Measurements from ENCODE around the gene GAS2. TPM values are rescaled to one million over a fixed set of nuclear protein-coding genes. Genes with fewer than 3 reads are reported as not detected.

The GAS2 gene
- total and polyA plus RNA-seq, 2 donors (not counting 1 experiment from before 2014, with no cell fraction given): 2.5 to 6.5 TPM

- no peaks in the 10 kb centered on the region for H3K4me1 ChIP-seq (ENCODE audit: control insufficient read depth in 2 of 2, insufficient read depth in 2 of 2, low read length in 2 of 2)
- no peak overlapping the region for H3K4me3 ChIP-seq (ENCODE audit: control extremely low read depth in 1 of 5, extremely low read depth in 1 of 5, insufficient read depth in 1 of 5, low read depth in 2 of 5, low read length in 4 of 5)
- Mint-ChIP-seq H3K27ac (no peak overlapping the region), H3K9me3 (ENCODE audit: insufficient read depth) (no peaks in the 10 kb centered on the region), H3K4me1 (no peaks in the 10 kb centered on the region), H3K27me3 (no peaks in the 10 kb centered on the region), H3K4me3 (no peak overlapping the region)
- ATAC-seq (ENCODE audit: low read depth): no peak
- ChIA-PET POLR2A (no interaction called here), CTCF (interaction anchor here (1.2 kb wide), 1 partner anchor 25 kb away, joined by 3 read pairs; no protein-coding TSS in a partner anchor)
- intact Hi-C loops (cut with micrococcal nuclease): no loop called here
- no peaks in the 10 kb centered on the region for H3K27me3 ChIP-seq (replicated peaks in 1 of 4; ENCODE audit: control extremely low read depth in 1 of 4, control insufficient read depth in 3 of 4, insufficient read depth in 4 of 4, low read length in 3 of 4)
- TF ChIP-seq, protein P1, sequence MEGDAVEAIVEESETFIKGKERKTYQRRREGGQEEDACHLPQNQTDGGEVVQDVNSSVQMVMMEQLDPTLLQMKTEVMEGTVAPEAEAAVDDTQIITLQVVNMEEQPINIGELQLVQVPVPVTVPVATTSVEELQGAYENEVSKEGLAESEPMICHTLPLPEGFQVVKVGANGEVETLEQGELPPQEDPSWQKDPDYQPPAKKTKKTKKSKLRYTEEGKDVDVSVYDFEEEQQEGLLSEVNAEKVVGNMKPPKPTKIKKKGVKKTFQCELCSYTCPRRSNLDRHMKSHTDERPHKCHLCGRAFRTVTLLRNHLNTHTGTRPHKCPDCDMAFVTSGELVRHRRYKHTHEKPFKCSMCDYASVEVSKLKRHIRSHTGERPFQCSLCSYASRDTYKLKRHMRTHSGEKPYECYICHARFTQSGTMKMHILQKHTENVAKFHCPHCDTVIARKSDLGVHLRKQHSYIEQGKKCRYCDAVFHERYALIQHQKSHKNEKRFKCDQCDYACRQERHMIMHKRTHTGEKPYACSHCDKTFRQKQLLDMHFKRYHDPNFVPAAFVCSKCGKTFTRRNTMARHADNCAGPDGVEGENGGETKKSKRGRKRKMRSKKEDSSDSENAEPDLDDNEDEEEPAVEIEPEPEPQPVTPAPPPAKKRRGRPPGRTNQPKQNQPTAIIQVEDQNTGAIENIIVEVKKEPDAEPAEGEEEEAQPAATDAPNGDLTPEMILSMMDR (IDR thresholded peaks at IDR 0.05): no peak
- TF ChIP-seq EZH2 (IDR thresholded peaks at IDR 0.05; ENCODE audit: borderline replicate concordance, insufficient read depth, low read depth, low read length, poor library complexity, severe bottlenecking): no peak
- H3K79me2 ChIP-seq (ENCODE audit: control insufficient read depth, insufficient read depth, low read length): no peaks in the 10 kb centered on the region
- no peaks in the 10 kb centered on the region for H3K9me3 ChIP-seq (ENCODE audit: control extremely low read depth in 1 of 3, control insufficient read depth in 2 of 3, insufficient read depth in 1 of 3, low read length in 2 of 3)
- H3K9ac ChIP-seq (ENCODE audit: low read length): no peak overlapping the region
- no peak overlapping the region for H3K4me2 ChIP-seq (replicated peaks; ENCODE audit: low read depth, low read length, poor library complexity, severe bottlenecking)
- no peak overlapping the region for H3K27ac ChIP-seq (ENCODE audit: low read length in 2 of 2)
- 73% methylated on average over 4 of the region's 6 CpGs for WGBS (ENCODE audit: insufficient coverage)
- no peaks in the 10 kb centered on the region for H3K36me3 ChIP-seq (replicated peaks in 1 of 2; ENCODE audit: control extremely low read depth in 1 of 2, control insufficient read depth in 1 of 2, extremely low read depth in 1 of 2, insufficient read depth in 2 of 2, low read length in 1 of 2)
- H2AFZ ChIP-seq (ENCODE audit: insufficient read depth, low read depth, low read length, poor library complexity, severe bottlenecking): no peak overlapping the region
- no peak for DNase-seq
- no peaks in the 10 kb centered on the region for H4K20me1 ChIP-seq (ENCODE audit: control insufficient read depth, insufficient read depth, low read length, poor library complexity, severe bottlenecking)
These were observed 193.3 kb downstream of the GAS2 start for GRCh38 chr11:22859756-22860155.

DNA sequence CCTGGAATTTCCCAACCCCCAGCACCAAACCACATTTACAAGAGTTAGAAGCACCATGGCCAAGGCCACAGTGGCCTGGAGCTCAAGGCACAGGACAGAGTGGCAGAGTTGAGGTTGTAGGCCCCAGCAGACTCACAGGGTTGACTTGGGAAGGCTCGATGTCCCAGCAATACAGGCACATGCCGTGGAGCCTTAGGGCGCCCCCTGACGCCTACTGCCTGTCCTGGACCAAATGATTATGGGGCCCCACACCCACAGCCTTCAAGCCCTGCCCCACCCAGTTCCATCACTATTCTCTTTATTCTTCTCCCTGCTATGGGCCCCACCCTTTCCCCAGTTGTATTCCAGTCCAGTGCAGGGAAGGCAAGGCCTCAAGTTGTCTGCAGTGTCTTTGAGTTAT is 193.8 kb downstream of the GAS2 start, which contains the start of gene CCDC179:
Gene CCDC179 (minus strand): TSS at position 234 of the 400 bp plus-strand sequence. CDS start 53 bp downstream, at position 181.
- no peaks in the 10 kb centered on the region for H3K9me3 ChIP-seq (ENCODE audit: control extremely low read depth in 1 of 3, control insufficient read depth in 2 of 3, insufficient read depth in 1 of 3, low read length in 2 of 3)
- no peaks in the 10 kb centered on the region for H3K79me2 ChIP-seq (ENCODE audit: control insufficient read depth, insufficient read depth, low read length)
- ATAC-seq (ENCODE audit: low read depth): no peak
- no peak within 1 kb of the TSS for H3K27ac Mint-ChIP-seq
- no peak within 1 kb of the TSS for H3K27ac ChIP-seq (ENCODE audit: low read length in 2 of 2)
- no peaks in the 10 kb centered on the region for H3K9me3 Mint-ChIP-seq (ENCODE audit: insufficient read depth)
- 100% methylated on average over 4 of the region's 4 CpGs for WGBS (ENCODE audit: insufficient coverage)
- no peaks in the 10 kb centered on the region for H3K36me3 ChIP-seq (replicated peaks in 1 of 2; ENCODE audit: control extremely low read depth in 1 of 2, control insufficient read depth in 1 of 2, extremely low read depth in 1 of 2, insufficient read depth in 2 of 2, low read length in 1 of 2)
- POLR2A ChIA-PET: no interaction called here
- no peaks in the 10 kb centered on the region for H4K20me1 ChIP-seq (ENCODE audit: control insufficient read depth, insufficient read depth, low read length, poor library complexity, severe bottlenecking)
- DNase-seq: no peak
- no peak within 1 kb of the TSS for H3K4me3 Mint-ChIP-seq
- no peak within 1 kb of the TSS for H2AFZ ChIP-seq (ENCODE audit: insufficient read depth, low read depth, low read length, poor library complexity, severe bottlenecking)
- no peak within 1 kb of the TSS for H3K4me2 ChIP-seq (replicated peaks; ENCODE audit: low read depth, low read length, poor library complexity, severe bottlenecking)
- no peak for TF ChIP-seq EZH2 (IDR thresholded peaks at IDR 0.05; ENCODE audit: borderline replicate concordance, insufficient read depth, low read depth, low read length, poor library complexity, severe bottlenecking)
- TF ChIP-seq, protein P1 (IDR thresholded peaks at IDR 0.05): no peak
- CTCF ChIA-PET: interaction anchor here (1.2 kb wide), 1 partner anchor 25 kb away, joined by 3 read pairs; no protein-coding TSS in a partner anchor
- no peak within 1 kb of the TSS for H3K4me3 ChIP-seq (ENCODE audit: control extremely low read depth in 1 of 5, extremely low read depth in 1 of 5, insufficient read depth in 1 of 5, low read depth in 2 of 5, low read length in 4 of 5)
- no peaks in the 10 kb centered on the region for H3K4me1 ChIP-seq (ENCODE audit: control insufficient read depth in 2 of 2, insufficient read depth in 2 of 2, low read length in 2 of 2)
- H3K27me3 Mint-ChIP-seq: no peaks in the 10 kb centered on the region
- intact Hi-C loops (cut with micrococcal nuclease): no loop called here
- no peaks in the 10 kb centered on the region for H3K27me3 ChIP-seq (replicated peaks in 1 of 4; ENCODE audit: control extremely low read depth in 1 of 4, control insufficient read depth in 3 of 4, insufficient read depth in 4 of 4, low read length in 3 of 4)
- no peak within 1 kb of the TSS for H3K9ac ChIP-seq (ENCODE audit: low read length)
- no peaks in the 10 kb centered on the region for H3K4me1 Mint-ChIP-seq

Small RNA genes lying within 50 kb of the gene (small RNA-seq; reads per million reads assigned to genes)
- 1.1 reads per million for gene RNA5SP338 (ENCODE audit: insufficient read length, low read depth, low replicate concordance)

Other genes with a start within 250 kb of the GAS2 start
- gene FANCF, start 40.8 kb upstream of the GAS2 start, total RNA-seq: 26.6 TPM in 2 replicates
- 3.1 and 4.3 TPM in 2 replicates for gene FANCF, start 40.8 kb upstream of the GAS2 start, polyA plus RNA-seq
- 18.3 and 20.4 TPM in 2 replicates for gene SVIP, start 163.2 kb downstream of the GAS2 start, total RNA-seq
- 5.6 and 7.9 TPM in 2 replicates for gene SVIP, start 163.2 kb downstream of the GAS2 start, polyA plus RNA-seq
- not detected in 2 replicates for gene CCDC179, start 193.9 kb downstream of the GAS2 start, total RNA-seq
- not detected in 2 replicates for gene CCDC179, start 193.9 kb downstream of the GAS2 start, polyA plus RNA-seq

Measured in B cell (primary cell).